Activated CD4-positive, alpha-beta T cell treated with anti-CD3 and anti-CD28 coated beads for 24 hours (primary cell): Measurements from ENCODE around the gene EBI3.
"Not testable (repeated sequence)": the region's sequence is repeated elsewhere in the genome, so short reads cannot be mapped to it uniquely, and the experiment has no call there.

Experiments
- DNase-seq, 2 donors: peaks; one replicate each; pipeline ENCODE4 v3.0.0-alpha.2; 2020; ENCODE audit warnings: low read depth in 2 of 2

Gene EBI3

GRCh38 chr19:4229179-4229931, at the start of gene EBI3:
Gene EBI3, plus strand, starts transcription at chr19:4229523. Its CDS starts 28 bp downstream, at chr19:4229551.
- DNase-seq: peak; percentile 37 to 47

DNA sequence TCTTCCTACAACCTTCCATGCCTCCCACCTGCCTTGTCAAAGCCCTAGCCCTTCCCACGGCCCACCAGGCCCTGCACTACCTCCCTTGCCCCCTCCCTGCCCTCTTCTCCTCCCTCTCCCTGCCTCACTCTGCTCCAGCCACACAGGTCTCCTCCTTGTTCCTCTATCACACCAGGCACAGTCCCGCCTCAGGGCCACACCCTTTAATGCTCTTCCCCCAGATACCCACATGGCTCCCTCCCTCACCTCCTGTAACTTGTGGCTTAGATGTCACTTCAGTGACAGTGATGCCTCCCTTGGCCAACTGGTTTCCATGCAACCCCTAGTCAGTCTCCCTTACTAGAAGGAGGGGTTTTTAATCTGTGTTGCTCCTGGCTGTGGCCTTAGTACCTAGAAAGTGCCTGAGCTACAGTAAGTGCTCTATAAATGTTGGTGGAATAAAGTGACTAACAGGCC, 48.2 kb upstream of the EBI3 start:
- no peak for DNase-seq

GRCh38 chr19:4182084-4182810, 47.1 kb upstream of the EBI3 start, which contains the start of the genes ANKRD24 and SIRT6:
Gene ANKRD24, plus strand, starts transcription at chr19:4182689. Its CDS starts 3,737 bp downstream, at chr19:4186426.
Gene SIRT6, minus strand, starts transcription at chr19:4182563. Its CDS starts 24 bp downstream, at chr19:4182539.
- peak; percentile 93 for DNase-seq

GRCh38 chr19:4183967-4184717, 45.2 kb upstream of the EBI3 start:
- DNase-seq: no peak

DNA sequence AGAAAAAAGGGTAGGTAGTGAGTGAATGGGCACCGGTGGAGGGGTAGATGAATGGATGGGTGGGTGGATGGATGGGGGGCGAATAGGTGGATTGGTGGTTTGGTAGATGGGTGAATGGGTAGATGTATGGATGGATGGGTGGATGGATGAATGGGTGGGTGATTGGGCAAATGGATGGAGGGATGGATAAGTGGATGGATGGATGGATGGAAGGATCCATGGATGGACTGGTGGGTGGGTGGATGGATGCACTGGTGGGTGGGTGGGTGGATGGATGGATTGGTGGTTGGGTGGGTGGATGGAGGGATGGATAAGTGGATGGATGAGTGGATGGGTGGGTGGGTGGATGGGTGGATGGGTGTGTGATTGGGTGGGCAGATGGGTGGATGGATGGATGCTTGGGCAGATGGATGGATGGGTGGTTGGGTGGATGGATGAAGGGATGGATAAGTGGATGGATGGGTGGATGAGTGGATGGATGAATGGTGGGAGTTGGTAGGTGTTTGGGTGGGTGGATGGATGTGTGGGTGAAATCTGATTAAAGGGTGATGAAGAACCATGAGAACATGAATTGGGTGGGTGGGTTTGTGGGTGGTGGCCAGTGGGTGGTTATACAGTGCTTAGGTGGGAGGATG, 44.5 kb upstream of the EBI3 start:
- DNase-seq: no peak

DNA sequence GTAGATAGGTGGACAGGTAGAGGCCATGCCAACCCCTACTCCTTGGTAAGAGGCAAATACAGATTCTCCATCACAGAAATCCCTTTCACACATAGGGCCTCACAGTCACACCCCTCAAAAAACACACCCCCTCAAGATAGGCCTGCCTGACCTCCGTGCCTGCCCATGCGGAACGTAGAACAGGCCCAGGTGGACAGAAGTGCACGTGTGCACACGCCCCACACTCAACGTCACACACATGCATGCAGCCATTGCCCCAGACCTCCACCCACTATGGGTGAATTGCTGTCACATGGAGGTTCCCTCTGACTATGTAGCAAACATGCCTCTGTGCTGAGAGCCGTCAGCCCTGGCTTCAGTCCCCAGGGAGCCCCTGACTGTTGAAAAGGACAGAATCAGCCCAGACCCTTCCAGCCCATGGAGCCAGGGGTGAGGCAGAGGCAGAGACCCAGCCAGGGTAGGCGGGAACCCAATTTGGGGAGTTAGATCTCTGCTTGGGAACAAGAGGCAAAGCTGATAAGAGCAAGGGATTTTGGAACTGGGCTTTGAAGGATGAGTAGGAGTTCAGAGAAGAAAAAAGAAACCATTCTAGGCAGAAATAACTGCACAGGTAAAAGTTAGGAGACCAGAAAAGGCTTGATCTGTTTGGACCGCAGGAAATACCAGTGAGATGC, 43.8 kb upstream of the EBI3 start:
- DNase-seq: no peak

- DNase-seq: peak; percentile 81
These were observed 43.0 kb upstream of the EBI3 start for GRCh38 chr19:4186087-4186993.

GRCh38 chr19:4187313-4188122, 41.8 kb upstream of the EBI3 start:
- DNase-seq: no peak

DNA sequence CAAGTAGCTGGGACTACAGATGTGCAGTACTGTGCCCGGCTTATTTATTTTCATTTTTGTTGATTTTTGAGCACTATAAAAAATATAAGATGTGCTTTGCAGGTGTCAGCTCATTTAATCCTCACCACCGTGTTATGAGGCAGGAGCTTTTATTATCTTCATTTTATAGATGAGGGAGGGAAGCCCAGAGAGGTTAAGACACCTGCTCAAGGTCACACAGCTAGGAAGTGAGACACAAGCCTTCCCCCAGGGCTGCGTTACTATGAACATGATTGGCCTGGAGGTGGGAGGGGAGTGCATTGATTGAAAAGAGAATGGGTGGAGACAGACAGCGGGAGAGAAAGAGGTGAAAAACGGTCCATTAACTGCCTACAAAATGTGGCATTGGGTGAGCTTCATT, 39.7 kb upstream of the EBI3 start:
- DNase-seq: no peak

DNA sequence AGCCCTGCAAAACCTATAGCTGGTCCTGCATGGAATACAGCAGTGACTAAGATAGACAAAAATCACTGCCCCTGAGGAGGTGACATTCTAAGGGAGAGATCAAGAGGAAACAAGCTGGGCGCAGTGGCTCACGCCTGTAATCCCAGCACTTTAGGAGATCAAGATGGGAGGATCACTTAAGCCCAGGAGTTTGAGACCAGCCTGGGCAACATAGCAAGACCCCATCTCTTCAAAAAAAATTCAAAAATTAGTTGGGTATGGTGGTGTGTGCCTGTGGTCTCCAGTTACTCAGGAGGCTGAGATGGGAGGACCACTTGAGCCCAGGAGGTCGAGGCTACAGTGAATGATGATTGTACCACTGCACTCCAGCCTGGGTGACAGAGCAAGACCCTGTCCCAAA, 36.8 kb upstream of the EBI3 start:
- not testable (repeated sequence) for DNase-seq

GRCh38 chr19:4194353-4194752, 35.0 kb upstream of the EBI3 start:
- DNase-seq: no peak

DNA sequence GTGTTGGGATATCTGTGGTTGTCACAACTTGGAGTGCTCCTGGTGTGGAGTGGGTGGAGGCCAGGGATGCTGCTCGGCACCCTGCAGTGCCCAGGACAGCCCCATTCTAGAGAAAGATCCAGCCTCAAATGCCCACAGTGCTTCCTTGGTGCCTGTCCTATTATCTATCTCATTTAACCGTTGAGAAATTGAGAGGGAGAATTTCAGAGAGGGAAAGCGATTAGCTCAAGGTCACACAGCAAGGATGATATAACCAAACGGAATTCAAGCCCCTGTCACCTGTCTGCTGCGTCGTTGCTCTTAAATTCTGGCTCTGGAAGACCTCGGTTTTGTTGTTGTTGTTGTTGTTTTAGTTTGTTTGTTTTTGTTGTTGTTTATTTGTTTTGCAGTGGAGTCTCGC, 33.3 kb upstream of the EBI3 start:
- no peak for DNase-seq

DNA sequence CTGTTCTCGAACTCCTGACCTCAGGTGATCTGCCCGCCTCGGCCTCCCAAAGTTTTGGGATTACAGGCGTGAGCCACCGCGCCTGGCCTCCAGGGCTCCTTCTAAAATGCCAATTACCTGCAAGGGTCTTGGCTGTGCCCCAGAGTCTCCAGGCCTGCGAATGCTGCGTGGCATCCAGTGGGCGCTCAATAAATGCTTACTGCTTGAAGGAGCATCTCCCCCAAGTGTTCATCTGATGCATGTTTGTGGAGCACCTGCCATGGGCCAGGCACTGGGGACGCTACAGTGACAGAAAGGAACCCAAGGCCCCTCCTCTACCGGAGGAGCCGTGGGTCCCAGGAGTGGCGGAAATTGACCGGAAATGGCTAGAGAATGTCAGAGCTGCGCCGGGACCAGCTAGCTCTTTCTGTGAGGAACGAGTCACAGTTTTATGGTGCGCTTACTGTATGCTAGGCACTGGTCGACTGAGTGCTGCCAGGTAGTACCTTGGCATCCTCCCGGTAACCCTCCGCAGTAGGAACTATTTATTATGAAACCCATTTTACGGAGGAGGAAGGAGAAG, 32.7 kb upstream of the EBI3 start:
- no peak for DNase-seq

DNA sequence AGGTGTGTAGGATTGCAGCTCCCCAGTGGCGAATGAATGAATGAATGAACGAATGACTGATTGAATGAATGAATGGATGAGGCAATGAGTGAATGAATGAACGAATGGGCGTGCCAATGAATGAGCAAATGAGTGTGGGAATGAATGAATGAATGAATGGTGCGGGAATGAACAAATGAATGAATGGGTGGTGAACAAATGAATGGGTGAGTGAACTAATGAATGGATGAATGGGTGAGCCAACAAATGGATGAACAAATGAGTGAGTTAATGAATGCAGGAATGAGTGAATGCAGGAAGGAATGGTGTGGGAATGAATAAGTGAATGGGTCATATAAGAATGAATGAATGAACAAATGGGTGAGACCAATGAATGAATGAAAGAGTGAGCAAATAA, 32.1 kb upstream of the EBI3 start:
- DNase-seq: no peak

DNA sequence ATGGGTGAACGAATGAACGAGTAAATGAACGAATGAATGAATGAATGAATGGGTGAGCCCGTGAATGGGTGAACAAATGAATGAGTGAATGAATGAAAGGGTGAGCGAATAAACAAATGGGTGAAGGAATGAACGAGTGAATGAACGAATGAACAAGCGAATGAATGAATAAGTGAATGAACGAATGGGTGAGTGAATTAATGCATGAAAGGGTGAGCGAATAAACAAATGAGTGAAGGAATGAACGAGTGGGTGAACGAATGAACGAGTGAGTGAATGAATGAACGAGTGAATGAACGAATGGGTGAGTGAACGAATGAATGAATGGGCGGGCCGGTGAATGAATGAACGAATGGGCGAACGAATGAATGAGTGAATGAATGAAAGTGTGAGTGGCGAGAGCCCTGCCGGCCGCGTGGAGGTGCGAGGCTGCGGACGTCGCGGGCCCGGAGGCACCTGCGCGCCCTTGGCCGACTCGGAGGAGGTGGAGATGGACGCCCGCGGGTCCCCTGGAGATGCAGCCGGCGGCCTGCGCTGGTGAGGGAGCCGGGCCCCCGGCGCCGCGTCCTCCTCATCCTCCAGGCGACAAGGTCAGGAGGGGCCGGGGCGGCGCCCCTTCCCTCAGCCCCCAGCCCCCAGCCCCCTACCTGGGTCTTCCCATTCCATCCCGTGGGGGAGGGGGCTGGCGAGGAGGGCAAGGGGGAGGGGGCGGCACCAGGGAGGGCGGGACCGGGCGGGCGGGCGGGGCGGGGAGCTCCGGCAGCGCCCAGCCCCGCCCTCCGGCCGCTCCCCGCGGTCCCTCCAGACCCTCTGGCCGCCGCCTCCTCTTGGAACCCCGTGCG, 31.5 kb upstream of the EBI3 start:
- no peak for DNase-seq

- no peak for DNase-seq
These were observed 30.7 kb upstream of the EBI3 start for GRCh38 chr19:4198467-4199126.

GRCh38 chr19:4199699-4200293, 29.5 kb upstream of the EBI3 start:
- DNase-seq: no peak
